ENCODE results near the gene FSCN2.

DNA sequence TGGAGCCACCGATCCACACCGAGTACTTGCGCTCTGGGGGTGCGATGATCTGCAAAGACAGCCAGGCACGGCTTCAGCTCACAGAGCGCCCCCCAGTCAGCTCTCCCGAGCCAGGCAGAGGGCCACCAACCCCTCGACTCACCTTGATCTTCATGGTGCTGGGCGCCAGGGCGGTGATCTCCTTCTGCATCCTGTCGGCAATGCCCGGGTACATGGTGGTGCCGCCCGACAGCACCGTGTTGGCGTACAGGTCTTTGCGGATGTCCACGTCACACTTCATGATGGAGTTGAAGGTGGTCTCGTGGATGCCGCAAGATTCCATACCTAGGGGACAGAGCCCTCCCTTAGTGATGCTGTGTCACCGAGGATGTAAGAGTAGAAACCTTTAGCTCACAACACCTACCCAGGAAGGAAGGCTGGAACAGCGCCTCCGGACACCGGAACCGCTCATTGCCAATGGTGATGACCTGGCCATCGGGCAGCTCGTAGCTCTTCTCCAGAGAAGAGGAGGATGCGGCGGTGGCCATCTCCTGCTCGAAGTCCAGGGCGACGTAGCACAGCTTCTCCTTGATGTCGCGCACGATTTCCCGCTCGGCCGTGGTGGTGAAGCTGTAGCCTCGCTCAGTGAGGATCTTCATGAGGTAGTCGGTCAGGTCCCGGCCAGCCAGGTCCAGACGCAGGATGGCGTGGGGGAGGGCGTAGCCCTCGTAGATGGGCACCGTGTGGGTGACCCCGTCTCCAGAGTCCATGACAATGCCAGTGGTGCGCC lies 17.2 kb upstream of the FSCN2 start:
- TF ChIP-seq EZH2 (IDR thresholded peaks at IDR 0.05; ENCODE audit: low read depth, unreplicated experiment) (no peak), CREB1 (CRISPR knock-in tag; IDR thresholded peaks at IDR 0.05; ENCODE audit: low read depth) (no peak)
